Embryonic facial prominence (tissue), 1 donor: ENCODE measurements around the gene CD300E.

ENCODE experiments used
- DNase-seq: peaks from one replicate; pipeline ENCODE4 v3.0.0-alpha.2; 2016; ENCODE audit errors: extremely low spot score

Gene CD300E

DNA sequence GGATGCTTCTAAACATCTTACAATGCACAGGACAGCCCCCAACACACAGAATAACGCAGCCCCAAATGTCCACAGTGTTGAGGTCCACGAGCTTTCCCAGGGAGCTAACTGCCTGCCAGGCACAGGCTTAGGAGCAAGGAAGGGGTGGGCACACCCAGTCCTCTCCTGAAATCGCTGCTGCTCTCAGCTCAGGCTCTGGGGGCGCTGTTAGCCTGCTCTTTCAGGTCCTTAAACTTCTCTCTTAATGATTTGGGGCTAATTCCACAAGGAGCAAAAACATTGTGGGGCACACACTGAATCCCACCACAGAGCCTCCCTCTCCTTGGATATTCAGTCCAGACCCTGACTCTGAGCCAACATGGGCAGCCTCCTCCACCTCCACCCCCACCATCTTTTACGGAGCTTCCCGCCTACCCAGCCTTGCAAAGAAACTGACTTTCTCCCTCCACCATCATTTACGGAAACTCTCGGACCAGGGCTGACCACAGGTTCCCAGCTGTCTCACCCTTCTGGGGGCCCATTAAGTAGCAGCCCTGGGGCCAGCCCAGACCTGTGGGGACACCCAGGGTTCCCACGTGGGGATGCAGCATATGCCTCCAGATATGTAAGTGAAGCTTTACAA, 57.3 kb downstream of the CD300E start:
- DNase-seq, result no peak

DNA sequence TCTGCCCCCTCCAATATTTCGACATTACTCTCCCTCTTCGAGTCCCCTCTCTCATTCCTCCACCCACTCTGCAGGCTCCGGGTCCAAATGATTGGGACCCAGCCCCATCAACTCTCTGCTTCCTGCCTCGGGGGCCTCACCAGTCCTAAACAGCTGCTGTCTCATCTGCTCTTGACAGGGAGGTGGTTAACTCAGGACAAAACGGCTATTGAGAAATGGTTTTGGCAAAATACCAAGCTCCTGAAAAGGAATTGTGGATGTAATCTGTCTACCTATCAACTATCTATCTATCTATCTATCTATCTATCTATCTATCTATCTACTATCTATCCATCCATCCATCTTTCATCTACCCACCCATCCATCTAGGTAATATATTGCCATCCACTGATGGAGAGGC, 58.4 kb downstream of the CD300E start:
- DNase-seq, result no peak

DNA sequence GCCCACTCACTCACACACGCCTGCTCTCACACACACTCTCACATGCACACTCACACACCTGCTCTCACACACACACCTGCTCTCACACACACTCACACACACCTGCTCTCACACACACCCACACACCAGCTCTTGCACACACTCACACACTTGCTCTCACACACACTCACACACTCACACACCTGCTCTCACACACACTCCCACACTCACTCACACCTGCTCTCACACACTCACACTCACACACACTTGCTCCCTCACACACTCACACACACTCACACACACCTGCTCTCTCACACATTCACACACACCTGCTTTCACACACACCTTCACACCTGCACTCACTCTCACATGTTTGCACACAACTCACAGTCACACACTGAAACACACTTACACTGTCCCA, 60.2 kb downstream of the CD300E start:
- DNase-seq, result no peak

GRCh38 chr17:74561586-74561985, 62.0 kb downstream of the CD300E start:
- DNase-seq, result no peak
